Myocyte (in vitro differentiated cells): Measurements from ENCODE around the gene STK40. TPM values are rescaled to one million over a fixed set of nuclear protein-coding genes. Genes with fewer than 3 reads are reported as not detected.

Experiments used
- DNase-seq: peaks from one replicate; pipeline ENCODE4 v3.0.0-alpha.2; 2012; ENCODE audit warnings: low read depth
- total RNA-seq: library from RNA; depleted of rRNA; stranded (reverse); fragments of >200 nt; gene quantifications from 2 replicates; pipeline ENCODE4 v1.2.3, GENCODE V29; 2014

STK40 gene
- total RNA-seq, 1 donor from 2014 or later: 18.2 TPM

DNA sequence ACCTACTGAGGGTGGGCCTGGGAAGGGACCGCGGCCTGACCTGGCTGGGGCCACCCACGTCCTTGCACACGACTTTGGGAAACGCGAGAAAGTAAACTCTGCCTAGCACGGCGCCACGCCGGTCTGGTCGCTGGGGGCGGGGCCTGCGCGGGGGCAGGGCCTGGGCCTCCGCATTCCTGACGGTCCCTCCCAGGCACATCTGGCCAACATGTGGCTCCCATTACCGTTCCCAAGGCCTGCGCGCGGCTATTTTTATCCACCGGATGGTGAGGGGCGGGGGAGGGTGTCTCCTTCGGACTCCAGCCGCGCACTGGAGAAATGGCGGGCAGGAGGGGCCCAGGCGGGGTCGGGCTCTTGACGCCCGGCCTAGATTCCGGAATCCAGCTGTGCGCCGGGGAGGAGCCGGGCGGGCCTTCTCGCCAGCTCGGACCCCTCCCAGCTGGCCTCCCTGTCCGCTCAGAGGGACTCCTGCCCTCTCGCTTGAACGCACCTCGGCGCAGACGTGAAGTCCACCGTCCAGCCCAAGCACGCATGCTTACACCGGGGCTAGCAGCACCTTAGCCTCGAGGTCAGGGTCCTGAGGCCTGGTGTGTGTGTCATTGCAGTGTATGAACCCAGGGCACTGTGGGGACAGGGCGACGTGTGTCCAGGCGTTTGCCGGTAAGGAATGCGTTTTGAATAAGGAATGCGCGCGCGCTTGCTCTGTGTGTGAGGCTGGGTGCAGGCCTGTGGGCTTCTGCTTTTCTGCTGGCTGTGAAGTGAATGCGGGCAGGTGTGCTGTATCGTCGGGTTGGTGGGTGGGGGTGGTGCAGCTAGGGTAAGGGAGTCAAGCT, 64.4 kb downstream of the STK40 start:
- DNase-seq: no peak

DNA sequence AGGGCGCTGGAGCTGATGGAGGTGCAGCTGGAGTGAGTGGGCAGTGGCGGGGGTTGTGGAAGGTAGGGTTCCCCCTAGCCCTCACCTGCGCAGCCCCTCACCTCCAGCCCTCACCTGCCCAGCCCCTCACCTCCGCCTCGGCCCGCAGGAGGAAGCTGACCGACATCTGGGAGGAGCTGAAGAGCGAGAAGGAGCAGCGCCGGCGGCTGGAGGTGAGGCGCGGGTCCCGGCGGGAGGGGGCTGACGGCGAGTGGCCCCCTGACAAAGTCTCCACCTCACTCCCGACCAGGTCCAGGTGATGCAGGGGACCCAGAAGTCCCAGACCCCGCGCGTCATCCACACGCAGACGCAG, 65.0 kb downstream of the STK40 start:
- no peak for DNase-seq

DNA sequence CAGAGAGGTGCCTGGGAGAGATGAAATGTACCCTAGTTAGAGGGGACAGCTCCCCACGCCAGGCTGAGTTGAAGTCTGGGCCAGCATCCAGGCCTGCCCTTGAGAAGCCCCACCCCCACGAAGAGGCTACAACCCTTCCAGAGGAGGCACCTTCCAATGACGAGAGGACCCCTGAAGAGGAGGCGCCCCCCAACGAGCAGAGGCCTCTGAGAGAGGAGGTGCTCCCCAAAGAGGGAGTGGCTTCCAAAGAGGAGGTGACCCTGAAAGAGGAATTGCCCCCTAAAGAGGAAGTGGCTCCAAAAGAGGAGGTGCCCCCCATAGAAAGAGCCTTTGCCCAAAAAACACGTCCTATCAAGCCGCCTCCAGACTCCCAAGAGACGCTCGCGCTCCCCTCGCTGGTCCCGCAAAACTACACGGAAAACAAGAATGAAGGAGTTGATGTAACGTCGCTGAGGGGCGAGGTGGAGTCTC, 65.4 kb downstream of the STK40 start:
- no peak for DNase-seq

DNA sequence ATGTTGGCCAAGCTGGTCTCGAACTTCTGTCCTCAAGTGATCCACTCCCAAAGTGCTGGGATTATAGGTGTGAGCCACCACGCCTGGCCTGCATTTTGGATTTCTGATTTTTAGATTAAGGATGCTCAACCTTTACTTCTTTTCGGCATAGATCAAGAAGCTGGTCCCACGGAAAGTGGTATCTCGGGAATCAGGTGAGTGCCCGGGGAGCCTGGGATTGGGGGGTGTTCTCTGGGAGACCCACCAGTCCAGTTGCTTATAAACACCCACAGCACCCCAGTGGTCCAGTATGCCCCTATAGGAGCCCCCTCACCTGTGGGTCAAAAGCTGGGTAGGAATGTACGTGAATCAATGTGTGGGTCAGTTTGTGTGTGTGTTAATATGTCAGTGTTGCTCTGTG, 76.3 kb downstream of the STK40 start:
- no peak for DNase-seq

DNA sequence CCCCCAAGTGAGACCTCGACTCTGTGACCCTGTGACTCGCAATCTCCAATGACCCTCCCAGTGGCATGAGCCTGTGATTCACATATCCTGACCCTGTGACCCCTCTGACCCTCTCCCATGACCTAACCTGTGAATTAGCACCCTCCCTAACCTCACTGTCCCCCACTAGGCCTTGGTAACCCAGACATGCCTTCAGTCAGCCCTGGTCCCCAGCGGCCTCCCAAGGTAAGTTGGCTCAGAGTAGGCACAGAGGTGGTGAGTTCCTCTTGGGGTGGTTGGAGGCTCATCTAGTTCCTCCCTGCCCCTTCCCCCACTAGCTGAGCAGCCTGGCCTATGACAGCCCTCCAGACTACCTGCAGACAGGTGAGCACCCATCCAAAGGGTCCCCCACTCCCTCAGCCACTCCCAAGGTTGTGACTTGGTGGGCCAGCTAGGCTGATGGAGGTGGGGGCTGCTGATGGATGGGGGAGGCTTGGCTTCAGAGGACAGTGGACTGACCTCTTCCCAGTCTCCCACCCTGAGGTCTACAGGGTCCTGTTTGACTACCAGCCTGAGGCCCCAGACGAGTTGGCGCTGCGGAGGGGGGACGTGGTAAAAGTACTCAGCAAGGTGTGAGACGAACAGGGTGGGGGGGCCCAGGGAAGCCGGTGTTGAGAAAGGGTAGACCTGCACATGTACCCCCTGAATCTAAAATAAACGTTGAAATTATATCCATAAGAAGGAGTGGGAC, 78.0 kb downstream of the STK40 start:
- no peak for DNase-seq

DNA sequence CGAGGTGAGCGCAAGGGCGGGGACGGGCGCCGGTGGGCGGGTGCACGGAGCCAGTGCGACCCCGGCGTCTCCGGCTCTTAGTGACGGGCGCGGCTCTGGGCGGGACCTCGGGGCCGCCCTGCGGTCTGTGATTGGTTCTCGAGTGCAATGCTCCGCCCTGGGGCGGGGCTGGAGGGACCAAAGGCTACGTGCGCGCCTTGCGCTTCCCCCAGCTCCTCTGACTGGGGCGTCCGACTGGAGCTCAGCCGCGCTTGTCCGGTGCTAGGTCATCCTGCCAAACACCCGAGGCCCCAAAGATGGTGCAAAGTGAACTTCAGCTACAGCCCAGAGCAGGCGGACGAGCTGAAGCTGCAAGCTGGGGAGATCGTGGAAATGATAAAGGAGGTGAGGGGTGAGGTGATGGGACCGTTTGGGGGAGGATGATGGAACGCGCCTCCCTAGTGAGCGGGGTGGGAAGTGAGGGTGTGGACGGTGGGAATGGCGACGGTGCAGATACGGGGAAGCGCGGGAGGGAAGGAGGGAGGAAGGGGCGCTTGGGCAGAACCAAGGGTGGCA, 78.7 kb downstream of the STK40 start:
- DNase-seq: peak; percentile 86

DNA sequence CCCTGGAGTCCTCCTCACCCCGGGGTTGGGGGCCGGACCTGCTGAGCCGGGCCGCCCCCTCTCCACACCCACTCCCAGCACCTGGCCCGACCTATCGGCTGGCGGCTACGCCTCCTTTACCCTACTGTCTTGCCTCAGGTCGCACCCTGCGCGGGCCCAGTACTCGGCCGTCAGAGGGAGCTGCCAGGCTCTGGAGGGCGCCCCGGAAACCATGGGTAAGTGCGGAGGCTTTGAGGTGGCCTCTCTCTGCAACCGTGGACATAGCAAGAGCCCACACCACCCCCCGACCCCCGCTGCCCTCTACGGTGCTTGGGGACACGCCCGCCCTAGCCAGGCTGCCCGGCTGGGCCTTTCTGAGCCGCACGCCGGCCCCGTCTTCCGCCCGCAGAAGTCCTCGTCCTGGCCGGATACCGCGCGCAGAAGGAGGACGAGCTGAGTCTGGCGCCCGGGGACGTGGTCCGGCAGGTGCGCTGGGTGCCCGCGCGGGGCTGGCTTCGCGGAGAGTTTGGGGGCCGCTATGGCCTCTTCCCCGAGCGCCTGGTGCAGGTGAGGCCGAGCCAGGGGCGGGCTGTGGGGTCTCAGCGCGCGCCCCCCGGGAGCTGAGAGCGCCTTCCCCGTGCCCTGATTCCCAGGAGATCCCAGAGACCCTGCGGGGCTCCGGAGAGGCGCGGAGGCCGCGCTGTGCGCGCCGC, 79.4 kb downstream of the STK40 start, which contains the start of gene SH3D21:
Gene SH3D21, plus strand, starts transcription at position 159 of the 692 bp plus-strand sequence. Its CDS starts 53 bp downstream, at position 212.
- no peak for DNase-seq

DNA sequence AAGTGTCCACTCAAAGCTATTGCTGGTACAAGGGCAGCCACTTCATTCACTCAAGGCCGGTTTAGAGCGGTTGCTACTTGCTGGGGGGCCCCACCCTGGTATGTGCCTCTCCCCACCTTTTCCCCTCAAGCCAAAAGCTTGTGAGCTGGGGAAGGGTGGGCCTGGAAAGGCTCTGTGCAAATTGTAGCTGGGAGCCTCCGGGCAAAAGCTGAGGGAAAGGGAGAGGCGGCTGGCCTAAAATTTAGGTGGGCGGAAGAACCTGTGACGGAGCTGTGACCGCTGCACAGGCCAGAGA, 79.9 kb downstream of the STK40 start:
- no peak for DNase-seq

DNA sequence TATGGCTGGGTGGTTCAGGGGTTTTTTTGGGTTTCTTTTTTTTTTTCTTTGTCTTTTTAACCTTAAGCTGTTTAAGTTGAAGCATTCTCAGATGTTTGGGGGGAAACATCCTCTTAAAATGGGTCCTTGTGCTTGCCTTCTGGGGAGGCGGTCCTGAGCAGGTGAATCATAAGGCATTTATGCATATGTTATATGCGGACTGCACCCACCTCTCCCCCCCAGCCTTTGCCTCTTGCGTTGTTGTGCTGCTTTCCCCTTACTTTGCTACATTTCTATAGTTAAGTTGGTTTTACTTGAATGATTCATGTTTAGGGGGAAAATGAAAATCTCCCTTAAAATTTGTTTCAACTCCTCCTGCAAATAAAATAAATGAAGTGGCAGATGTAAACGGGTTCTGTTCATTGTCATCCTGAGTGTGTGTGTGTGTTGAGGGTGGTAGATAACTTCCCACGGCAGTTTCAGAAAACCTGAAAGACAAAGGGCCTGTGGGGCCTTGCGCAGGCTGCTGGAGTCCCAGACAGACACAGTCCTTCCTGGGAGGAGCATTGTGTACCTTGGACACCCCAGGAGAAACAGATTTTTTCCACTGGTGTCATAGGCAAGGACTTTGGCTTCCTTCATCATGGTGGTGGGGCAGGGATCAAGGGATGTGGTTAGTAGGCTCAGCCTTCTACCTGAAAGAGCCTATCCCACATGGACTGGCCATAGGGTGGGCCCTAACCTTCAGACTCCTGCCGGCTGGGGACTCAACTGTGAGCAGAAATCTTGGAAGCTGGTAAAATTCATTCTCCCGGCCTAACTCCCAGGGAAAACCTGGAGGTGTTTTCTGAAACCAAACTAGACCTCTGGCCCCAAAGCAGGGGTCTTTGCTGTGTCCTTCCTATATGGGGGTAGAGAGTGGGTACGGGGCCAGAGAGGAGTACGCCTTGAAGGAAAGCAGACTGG, 80.5 kb downstream of the STK40 start:
- DNase-seq: no peak

DNA sequence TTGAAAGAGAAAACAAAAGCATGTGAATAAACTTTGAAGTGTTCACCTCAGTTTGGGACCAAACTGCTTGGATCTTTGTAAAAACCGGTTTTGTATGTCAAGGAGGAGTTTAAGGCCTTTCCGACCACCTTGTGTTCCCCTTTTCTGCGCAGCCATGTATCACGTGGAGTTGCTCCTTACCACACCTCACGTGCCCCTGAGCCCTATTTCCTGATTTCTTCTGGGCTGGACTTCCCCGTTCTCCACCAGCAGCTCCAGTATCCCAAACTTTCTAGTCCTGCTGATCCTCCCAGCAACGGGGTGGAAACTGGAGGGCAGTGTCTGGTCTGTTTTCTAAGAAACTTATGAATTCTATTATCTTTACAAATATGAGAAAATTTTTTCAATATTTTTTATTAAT, 81.2 kb downstream of the STK40 start:
- no peak for DNase-seq

DNA sequence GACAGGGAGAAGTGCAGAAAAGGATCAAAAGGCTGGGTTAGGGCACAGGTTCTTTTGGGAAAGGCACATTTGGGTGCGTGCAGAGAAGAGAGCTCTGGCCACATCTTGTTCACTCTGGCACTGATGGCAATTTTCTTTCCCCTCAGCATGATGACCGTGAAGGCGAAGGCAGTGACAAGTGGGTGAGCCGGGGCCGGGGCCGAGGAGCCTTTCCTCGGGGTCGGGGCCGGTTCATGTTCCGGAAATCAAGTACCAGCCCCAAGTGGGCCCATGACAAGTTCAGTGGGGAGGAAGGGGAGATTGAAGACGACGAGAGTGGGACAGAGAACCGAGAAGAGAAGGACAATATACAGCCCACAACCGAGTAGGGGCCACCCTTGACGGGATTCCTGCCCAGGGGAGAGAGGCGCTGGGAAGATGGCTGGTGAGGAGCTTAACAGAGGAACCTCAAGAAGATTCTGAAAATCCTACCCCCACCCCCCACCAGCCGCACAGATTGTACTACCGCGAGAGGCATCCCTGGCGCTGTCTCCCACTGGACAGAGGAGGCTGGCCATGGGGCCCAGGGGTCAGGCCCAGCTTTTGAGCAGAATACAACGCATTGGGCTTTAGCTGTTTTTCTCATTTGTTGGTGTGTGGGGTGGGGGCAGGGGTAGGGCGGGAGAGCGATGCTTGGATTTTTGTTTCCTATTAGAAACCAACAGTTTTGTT, 81.9 kb downstream of the STK40 start:
- no peak for DNase-seq

DNA sequence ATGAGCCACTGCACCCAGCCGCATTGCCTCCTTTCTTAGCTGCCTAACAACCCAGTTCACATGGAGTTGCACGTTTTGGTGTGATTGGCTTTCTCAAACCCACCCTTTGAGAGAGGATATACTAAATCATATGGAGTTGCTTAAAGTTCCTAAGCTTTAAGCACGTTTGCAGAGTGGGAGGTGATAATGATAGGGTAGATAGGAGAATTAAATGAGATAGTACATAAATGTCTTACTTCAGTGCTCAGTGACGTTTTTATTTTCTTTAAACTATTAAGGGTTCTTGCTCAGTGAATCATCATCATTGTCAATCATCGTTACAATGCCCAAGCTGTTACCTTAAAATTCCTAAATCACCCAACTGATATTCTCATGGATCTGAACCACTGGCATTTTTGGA, 82.5 kb downstream of the STK40 start:
- no peak for DNase-seq

DNA sequence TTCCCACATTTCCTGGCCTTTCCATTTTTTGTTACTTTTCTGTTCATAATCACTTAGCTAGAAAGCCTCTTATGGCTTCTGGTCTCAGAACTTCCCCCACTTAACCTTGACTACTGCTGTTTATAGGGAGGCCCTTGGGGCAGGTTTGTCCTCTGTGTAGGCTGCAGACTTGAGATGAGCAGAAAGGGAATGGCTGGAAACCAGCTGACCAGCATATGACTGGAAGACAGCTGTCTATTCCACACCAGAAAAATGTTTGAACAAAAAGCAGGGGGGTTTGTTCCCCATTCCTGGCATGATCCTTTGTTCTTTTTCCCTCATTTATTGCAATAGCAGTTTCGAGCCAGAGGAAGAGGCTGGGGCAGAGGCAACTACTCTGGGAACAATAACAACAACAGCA, 84.5 kb downstream of the STK40 start:
- DNase-seq: peak; percentile 53

DNA sequence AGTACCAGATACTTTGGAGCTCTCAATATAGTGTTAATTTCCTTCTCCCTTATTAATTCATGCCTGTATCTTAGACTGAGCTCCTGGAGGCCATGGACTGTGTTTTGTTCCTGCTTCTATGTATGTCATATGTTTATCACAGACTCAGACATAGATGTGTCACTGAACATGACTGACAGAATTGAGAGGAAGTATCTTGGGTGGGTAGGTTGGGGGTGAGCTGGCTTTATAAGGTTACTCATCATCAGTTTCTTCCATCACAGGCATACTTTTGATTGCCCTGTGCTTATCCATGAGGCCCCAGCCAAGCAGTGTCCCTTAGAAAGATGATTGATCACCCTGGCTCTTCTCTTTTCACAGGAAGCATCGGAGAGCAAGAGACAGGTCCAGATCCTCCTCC, 85.2 kb downstream of the STK40 start:
- DNase-seq: no peak

DNA sequence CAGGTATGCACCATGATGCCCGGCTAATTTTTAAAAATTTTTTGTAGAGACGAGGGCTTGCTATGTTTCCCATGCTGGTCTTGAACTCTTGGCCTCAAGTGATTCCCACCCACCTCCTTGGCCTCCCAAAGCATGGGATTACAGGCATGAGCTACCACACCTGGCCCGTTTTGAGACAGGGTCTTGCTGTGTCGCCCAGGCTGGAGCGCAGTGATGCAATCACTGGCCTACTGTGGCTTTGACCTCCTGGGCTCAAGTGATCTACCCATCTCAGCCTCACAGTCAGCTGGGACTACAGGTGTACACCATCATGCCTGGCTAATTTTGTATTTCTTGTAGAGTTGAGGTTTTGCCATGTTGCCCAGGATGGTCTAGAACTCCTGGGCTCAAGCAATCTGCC, 87.1 kb downstream of the STK40 start:
- no peak for DNase-seq

DNA sequence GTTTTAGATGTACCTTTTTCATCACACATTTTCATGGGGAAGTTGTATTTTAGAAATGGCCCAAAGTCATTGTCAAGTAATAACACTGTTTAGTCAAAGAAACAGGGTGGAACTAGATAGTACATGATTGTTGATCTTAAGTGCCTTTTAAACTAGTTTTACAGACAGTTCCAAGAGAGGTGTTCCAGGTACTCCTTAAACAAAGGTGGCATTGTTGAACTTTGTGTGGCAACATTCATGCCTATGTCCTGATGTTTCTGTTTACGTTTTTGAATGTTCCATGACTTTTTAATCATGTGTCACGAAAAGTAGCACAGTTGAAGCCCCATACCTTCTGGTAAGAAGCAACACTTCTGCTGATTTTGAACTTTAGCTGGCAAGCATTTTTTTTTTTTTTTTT, 88.7 kb downstream of the STK40 start:
- DNase-seq: no peak

DNA sequence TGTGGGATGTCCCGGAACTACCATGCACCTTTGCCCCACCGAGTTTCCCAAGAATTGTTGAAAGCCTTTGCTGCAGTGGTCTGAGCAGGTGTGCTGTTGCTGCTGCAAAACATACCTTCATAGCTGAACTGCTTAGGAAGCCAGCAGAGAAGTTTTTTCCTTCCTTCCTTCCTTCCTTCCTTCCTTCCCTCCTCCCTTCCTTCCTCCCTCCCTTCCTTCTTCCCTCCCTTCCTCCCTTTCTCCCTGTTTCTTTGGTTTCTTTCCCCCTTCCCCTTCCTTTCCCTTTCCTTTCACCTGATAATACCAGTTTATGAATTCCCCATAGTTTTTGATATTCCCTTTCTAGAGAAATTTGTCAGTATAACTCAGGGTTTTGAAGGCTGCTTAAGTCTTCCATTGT, 90.3 kb downstream of the STK40 start:
- DNase-seq: no peak
